Stomach (tissue), 9 donors: Measurements from ENCODE around the gene LNPK. TPM values are rescaled to one million over a fixed set of nuclear protein-coding genes. Genes with fewer than 3 reads are reported as not detected.

Experiments
- DNase-seq, 2 donors: peaks; one replicate each; pipeline versions ENCODE4 v3.0.0 to v3.0.0-alpha.2; 2013 to 2019
- H3K27ac ChIP-seq, 5 donors: fragments of 200-600 bp in 4 of 5; sonication (generic) in 4 of 5; one replicate each; pipeline ENCODE4 v1.5.1; 2013 to 2019; ENCODE audit warnings: mild to moderate bottlenecking in 1 of 5, moderate library complexity in 1 of 5
- H3K27me3 ChIP-seq, 3 donors: fragments of 200-600 bp; sonication (generic); one replicate each; pipeline ENCODE4 v1.5.1; 2017 to 2019; ENCODE audit warnings: mixed run types in 1 of 3
- H3K36me3 ChIP-seq, 4 donors: fragments of 200-600 bp; sonication (generic); 1 replicate in 3 of 4; 2 replicates in 1 of 4; pipeline ENCODE4 v1.5.1; 2016 to 2019
- H3K4me1 ChIP-seq, 4 donors: fragments of 200-600 bp; sonication (generic); one replicate each; pipeline ENCODE4 v1.5.1; 2016 to 2019
- H3K4me3 ChIP-seq, 4 donors: fragments of 200-600 bp; sonication (generic) in 3 of 4; one replicate each; pipeline ENCODE4 v1.5.1; 2016 to 2019; ENCODE audit warnings: mild to moderate bottlenecking in 1 of 4
- H3K9me3 ChIP-seq, 4 donors: fragments of 200-600 bp; sonication (generic); one replicate each; pipeline ENCODE4 v1.5.1; 2016 to 2019
- EP300 ChIP-seq: sonication (generic); formaldehyde crosslinking; IDR thresholded peaks from one replicate; pipeline ENCODE4 v1.6.1; 2017; ENCODE audit warnings: antibody characterized with exemption
- POLR2A ChIP-seq, 4 donors: fragments of 450-650 bp; IDR thresholded peaks; one replicate each; pipeline ENCODE4 v1.6.1; 2016; ENCODE audit warnings: antibody characterized with exemption in 4 of 4, control low read depth in 2 of 4, mild to moderate bottlenecking in 1 of 4, moderate library complexity in 1 of 4
- POLR2AphosphoS5 ChIP-seq, 3 donors: sonication (generic); formaldehyde crosslinking; IDR thresholded peaks; one replicate each; pipeline ENCODE4 v1.6.1; 2016; ENCODE audit warnings: antibody characterized with exemption in 3 of 3
- WGBS, 5 donors: extraction: QIAGEN DNeasy Blood & Tissue Kit in 3 of 5; methylation state at CpG; one replicate each; pipeline versions ENCODE4 v1.1.5 to v1.1.7; 2013 to 2018; 5-methylcytosine and 5-hydroxymethylcytosine counted together
- intact Hi-C: fragments of 100-400 bp; cut with DNase I; formaldehyde crosslinking; loops from one replicate; pipeline ENCODE4 v1.15.1; 2023; ENCODE audit warnings: low total_unique reads
- polyA plus RNA-seq, 3 donors: library from polyadenylated mRNA; stranded (reverse); fragments of 200-250 nt; gene quantifications; one replicate each; pipeline ENCODE4 v1.2.3, GENCODE V29; 2013
- total RNA-seq, 5 donors: library from RNA; depleted of rRNA; stranded (reverse); fragments of >200 nt; gene quantifications; one replicate each; pipeline versions ENCODE4 v1.1.0 to v1.2.3, GENCODE V29; 2014 to 2016
- TF ChIP-seq, protein P1 (sequence below), 7 experiments: fragments of 450-650 bp in 4 of 7; fragments of 200-600 bp in 3 of 7; sonication (generic) in 3 of 7; IDR thresholded peaks; one replicate each; pipeline ENCODE4 v1.5.1; 2016 to 2019; ENCODE audit warnings: antibody characterized with exemption in 7 of 7, control low read depth in 2 of 7, mild to moderate bottlenecking in 1 of 7
- donor health status: healthy with polysubstance abuse.
- donor health status: Bipolar disorder and iron deficiency.
- donor health status: healthy.

The LNPK gene
- total and polyA plus RNA-seq, 8 donors = 1.8 to 29.0 (median 8.0) TPM

GRCh38 chr2:175931805-175932204 is 70.3 kb downstream of the LNPK start:
- TF ChIP-seq EP300 (no peak), POLR2AphosphoS5 (IDR thresholded peaks at IDR 0.05) (no peak)
- TF ChIP-seq, protein P1, sequence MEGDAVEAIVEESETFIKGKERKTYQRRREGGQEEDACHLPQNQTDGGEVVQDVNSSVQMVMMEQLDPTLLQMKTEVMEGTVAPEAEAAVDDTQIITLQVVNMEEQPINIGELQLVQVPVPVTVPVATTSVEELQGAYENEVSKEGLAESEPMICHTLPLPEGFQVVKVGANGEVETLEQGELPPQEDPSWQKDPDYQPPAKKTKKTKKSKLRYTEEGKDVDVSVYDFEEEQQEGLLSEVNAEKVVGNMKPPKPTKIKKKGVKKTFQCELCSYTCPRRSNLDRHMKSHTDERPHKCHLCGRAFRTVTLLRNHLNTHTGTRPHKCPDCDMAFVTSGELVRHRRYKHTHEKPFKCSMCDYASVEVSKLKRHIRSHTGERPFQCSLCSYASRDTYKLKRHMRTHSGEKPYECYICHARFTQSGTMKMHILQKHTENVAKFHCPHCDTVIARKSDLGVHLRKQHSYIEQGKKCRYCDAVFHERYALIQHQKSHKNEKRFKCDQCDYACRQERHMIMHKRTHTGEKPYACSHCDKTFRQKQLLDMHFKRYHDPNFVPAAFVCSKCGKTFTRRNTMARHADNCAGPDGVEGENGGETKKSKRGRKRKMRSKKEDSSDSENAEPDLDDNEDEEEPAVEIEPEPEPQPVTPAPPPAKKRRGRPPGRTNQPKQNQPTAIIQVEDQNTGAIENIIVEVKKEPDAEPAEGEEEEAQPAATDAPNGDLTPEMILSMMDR (IDR thresholded peaks at IDR 0.05) = no peak
- H3K36me3 ChIP-seq = peaks cover 7 to 42% (median 25%) of the 10 kb centered on the region in 4 donors
- no peaks in the 10 kb centered on the region for H3K27me3 ChIP-seq
- no peak overlapping the region for H3K27ac ChIP-seq
- H3K4me3 ChIP-seq = no peak overlapping the region
- no peaks in the 10 kb centered on the region for H3K4me1 ChIP-seq
- intact Hi-C loops = no loop called here
- peak in 1 of 2 donors; percentile 6 for DNase-seq
- H3K9me3 ChIP-seq = no peaks in the 10 kb centered on the region
- WGBS, 5 donors = 64 to 82% (median 67%) methylated on average over 2 of the region's 2 CpGs

DNA sequence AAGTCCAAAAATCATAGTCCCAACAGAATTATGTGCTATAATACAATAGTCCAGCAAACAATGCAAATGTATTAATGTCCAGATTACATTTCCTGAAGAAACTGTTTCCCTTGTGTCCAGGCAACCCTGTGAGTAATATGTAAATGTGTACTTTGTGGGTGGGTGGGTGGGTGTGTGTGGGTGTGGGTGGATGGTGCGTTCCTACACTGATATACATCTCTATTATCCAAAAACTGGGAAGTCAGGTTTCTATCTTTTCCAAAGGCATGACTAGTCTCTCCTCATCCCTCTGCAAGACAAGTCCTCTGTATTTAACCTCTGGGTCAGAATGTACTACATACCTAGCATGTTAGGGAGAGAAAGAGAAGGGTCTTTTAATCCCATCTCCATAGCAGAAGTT is 71.6 kb downstream of the LNPK start:
- WGBS, 5 donors = 28 to 58% (median 34%) methylated on average over 1 of the region's 1 CpG
- intact Hi-C loops = no loop called here
- H3K9me3 ChIP-seq = no peaks in the 10 kb centered on the region

DNA sequence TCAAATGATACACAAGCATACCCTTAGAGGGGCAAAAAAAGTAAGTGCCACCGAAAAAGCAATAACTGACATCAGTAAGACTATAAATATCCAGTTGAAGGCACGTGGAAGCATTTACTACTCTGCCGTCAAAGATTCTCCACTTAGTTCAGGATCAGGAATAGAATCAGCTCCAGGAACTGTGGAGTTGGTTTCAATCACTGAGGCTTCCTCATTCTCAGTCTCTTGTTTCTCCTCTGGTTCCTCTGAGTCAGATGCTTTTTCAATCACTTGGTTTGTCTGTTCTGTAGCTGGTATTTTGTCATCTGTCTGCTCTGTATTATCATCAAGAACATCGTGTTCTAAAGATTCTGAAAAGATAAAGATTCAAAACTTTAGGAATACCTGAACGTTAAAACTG is 72.2 kb downstream of the LNPK start:
- intact Hi-C loops = no loop called here
- H3K9me3 ChIP-seq = no peaks in the 10 kb centered on the region
- H3K36me3 ChIP-seq = peaks cover 0 to 38% (median 20%) of the 10 kb centered on the region in 4 donors
- DNase-seq = no peak
- no peak overlapping the region for H3K27ac ChIP-seq
- TF ChIP-seq, protein P1 (IDR thresholded peaks at IDR 0.05) = no peak
- no peak for TF ChIP-seq POLR2A (IDR thresholded peaks at IDR 0.05)
- TF ChIP-seq POLR2AphosphoS5 (IDR thresholded peaks at IDR 0.05) = no peak
- TF ChIP-seq EP300 = no peak
- WGBS, 5 donors = 71 to 78% (median 73%) methylated on average over 5 of the region's 5 CpGs
- H3K4me1 ChIP-seq = no peaks in the 10 kb centered on the region
- H3K27me3 ChIP-seq = no peaks in the 10 kb centered on the region
- no peak overlapping the region for H3K4me3 ChIP-seq

More for the DNA sequence above, 71.6 kb downstream of the LNPK start:
- no peak for TF ChIP-seq POLR2A (IDR thresholded peaks at IDR 0.05)
- no peak for TF ChIP-seq EP300
- no peak for TF ChIP-seq POLR2AphosphoS5 (IDR thresholded peaks at IDR 0.05)
- TF ChIP-seq, protein P1 (IDR thresholded peaks at IDR 0.05) = no peak
- Histone ChIP-seq H3K4me3 (no peak overlapping the region), H3K27ac (no peak overlapping the region), H3K36me3 (peaks cover 3 to 40% (median 26%) of the 10 kb centered on the region in 4 donors), H3K4me1 (no peaks in the 10 kb centered on the region), H3K27me3 (no peaks in the 10 kb centered on the region)
- peak in 1 of 2 donors; percentile 29 for DNase-seq

DNA sequence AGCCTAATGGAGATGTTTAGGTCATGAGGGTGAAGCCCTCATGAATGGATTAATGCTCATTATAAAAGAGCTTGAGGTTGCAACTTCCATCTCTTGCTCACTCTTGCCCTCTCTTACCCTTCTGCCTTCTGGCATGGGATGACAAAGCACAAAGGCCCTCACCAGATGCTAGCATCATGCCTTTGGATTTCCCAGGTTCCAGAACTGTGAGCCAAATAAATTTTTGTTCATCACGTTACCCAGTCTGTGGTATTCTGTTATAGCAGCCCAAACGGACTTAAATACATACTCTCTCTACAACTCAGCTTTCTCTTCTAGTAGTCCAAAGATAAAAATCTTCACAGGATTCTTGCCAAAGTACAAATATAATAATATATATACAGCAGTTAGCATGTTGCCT is 75.8 kb downstream of the LNPK start:
- Histone ChIP-seq H3K4me1 (no peaks in the 10 kb centered on the region), H3K4me3 (no peak overlapping the region), H3K27ac (no peak overlapping the region), H3K27me3 (no peaks in the 10 kb centered on the region), H3K36me3 (peaks cover 0 to 31% (median 15%) of the 10 kb centered on the region in 4 donors), H3K9me3 (no peaks in the 10 kb centered on the region)
- 86 to 93% (median 88%) methylated on average over 2 of the region's 2 CpGs for WGBS, 5 donors
- TF ChIP-seq POLR2A (IDR thresholded peaks at IDR 0.05) (no peak), EP300 (no peak), POLR2AphosphoS5 (IDR thresholded peaks at IDR 0.05) (no peak)
- TF ChIP-seq, protein P1 (IDR thresholded peaks at IDR 0.05) = no peak
- DNase-seq = no peak
- intact Hi-C loops = no loop called here
